Transverse colon (tissue), 4 donors: Measurements from ENCODE around the gene ITGB7. TPM values are rescaled to one million over a fixed set of nuclear protein-coding genes. Genes with fewer than 3 reads are reported as not detected.

Experiments
- DNase-seq: peaks from one replicate; pipeline ENCODE4 v3.0.0-alpha.2; 2019
- H3K27ac ChIP-seq, 4 donors: fragments of 200-600 bp; sonication (generic); 2 replicates each; pipeline ENCODE4 v1.5.1; 2016 to 2018; ENCODE audit warnings: inconsistent platforms in 4 of 4
- H3K27me3 ChIP-seq: fragments of 200-600 bp; sonication (generic); 2 replicates; pipeline ENCODE4 v1.5.1; 2017; ENCODE audit warnings: inconsistent platforms
- H3K36me3 ChIP-seq, 4 donors: fragments of 200-600 bp; sonication (generic); 2 replicates each; pipeline ENCODE4 v1.5.1; 2017 to 2019; ENCODE audit warnings: inconsistent platforms in 4 of 4
- H3K4me1 ChIP-seq, 4 donors: fragments of 200-600 bp; sonication (generic); 2 replicates each; pipeline ENCODE4 v1.5.1; 2017 to 2020; ENCODE audit warnings: inconsistent platforms in 4 of 4
- H3K4me3 ChIP-seq, 4 donors: fragments of 200-600 bp; sonication (generic); 1 replicate in 1 of 4; 2 replicates in 3 of 4; pipeline versions ENCODE4 v1.5.1 to v1.6.1; 2017 to 2019; ENCODE audit warnings: inconsistent platforms in 4 of 4
- H3K9me3 ChIP-seq, 2 donors: fragments of 200-600 bp; sonication (generic); 2 replicates each; pipeline ENCODE4 v1.5.1; 2017 to 2019; ENCODE audit warnings: inconsistent platforms in 2 of 2
- CTCF ChIP-seq, 5 experiments: fragments of 200-600 bp in 3 of 5; fragments of 450-650 bp in 2 of 5; sonication (generic) in 3 of 5; IDR thresholded peaks; 1 replicate in 2 of 5; 2 replicates in 3 of 5; pipeline ENCODE4 v1.5.1; 2016 to 2017; ENCODE audit warnings: antibody characterized with exemption in 5 of 5, inconsistent platforms in 3 of 5, mild to moderate bottlenecking in 2 of 5, moderate library complexity in 1 of 5
- EP300 ChIP-seq: sonication (generic); formaldehyde crosslinking; IDR thresholded peaks from one replicate; pipeline ENCODE4 v1.6.1; 2017; ENCODE audit warnings: antibody characterized with exemption, low read depth
- POLR2A ChIP-seq: fragments of 450-650 bp; IDR thresholded peaks from one replicate; pipeline ENCODE4 v1.6.1; 2016; ENCODE audit warnings: antibody characterized with exemption, mild to moderate bottlenecking, moderate library complexity
- POLR2AphosphoS5 ChIP-seq, 3 donors: sonication (generic); formaldehyde crosslinking; IDR thresholded peaks; one replicate each; pipeline ENCODE4 v1.6.1; 2016; ENCODE audit warnings: antibody characterized with exemption in 3 of 3
- WGBS, 2 donors: methylation state at CpG; one replicate each; pipeline ENCODE4 v1.1.5; 2018; ENCODE audit warnings: low coverage in 1 of 2; 5-methylcytosine and 5-hydroxymethylcytosine counted together
- in situ Hi-C, 4 donors: fragments of 200-750 bp; cut with MboI; loops; one replicate each; pipeline versions ENCODE4 v1.15.0 to v1.15.1; 2017; ENCODE audit warnings: low sequenced_read_pairs in 3 of 4, low pct_ligation_motif_present in 1 of 4, low pct_unique_long_range_greater_than_20kb in 1 of 4
- intact Hi-C: fragments of 100-400 bp; cut with DNase I; formaldehyde crosslinking; loops from one replicate; pipeline ENCODE4 v1.15.1; 2023; ENCODE audit warnings: low total_unique reads
- total RNA-seq, 4 donors: library from RNA; depleted of rRNA; stranded (reverse); fragments of >200 nt; gene quantifications; one replicate each; pipeline ENCODE4 v1.1.0, GENCODE V29; 2016

Gene ITGB7
- total RNA-seq, 4 donors from 2014 or later, result 0.60 to 8.3 (median 2.9) TPM

GRCh38 chr12:53232646-53233461, 25.8 kb upstream of the ITGB7 start:
- TF ChIP-seq POLR2A (no peak), CTCF (IDR thresholded peaks at IDR 0.05) (no peak), POLR2AphosphoS5 (IDR thresholded peaks at IDR 0.05) (no peak), EP300 (no peak)
- Histone ChIP-seq H3K27me3 (no peaks in the 10 kb centered on the region), H3K4me1 (peaks cover 25 to 45% (median 39%) of the 10 kb centered on the region in 4 donors), H3K4me3 (peak overlapping the region in 3 of 4 donors; percentile 38 to 61 (median 55)), H3K27ac (peak overlapping the region; percentile 75 to 93 (median 80)), H3K36me3 (no peaks in the 10 kb centered on the region), H3K9me3 (no peaks in the 10 kb centered on the region)
- in situ Hi-C loops, result no loop called here
- peak; percentile 81 for DNase-seq
- intact Hi-C loops, result no loop called here
- WGBS, 2 donors, result 17% methylated on average over 11 of the region's 11 CpGs; no CpG with 5 or more reads in 1 of the 2 donors

GRCh38 chr12:53231921-53232645, 25.0 kb upstream of the ITGB7 start, which contains the start of gene RARG:
RARG (minus strand) TSS chr12:53232209; CDS start chr12:53227545, 4,664 bp downstream.
- H3K27me3 ChIP-seq, result no peaks in the 10 kb centered on the region
- intact Hi-C loops, result no loop called here
- H3K4me3 ChIP-seq, result peak within 1 kb of the TSS; percentile 38 to 61 (median 56)
- H3K9me3 ChIP-seq, result no peaks in the 10 kb centered on the region
- DNase-seq, result peak; percentile 71
- in situ Hi-C loops, result no loop called here
- H3K4me1 ChIP-seq, result peaks cover 25 to 45% (median 39%) of the 10 kb centered on the region in 4 donors
- peak within 1 kb of the TSS; percentile 75 to 93 (median 80) for H3K27ac ChIP-seq
- TF ChIP-seq POLR2A (no peak), POLR2AphosphoS5 (IDR thresholded peaks at IDR 0.05) (no peak), CTCF (IDR thresholded peaks at IDR 0.05) (no peak), EP300 (no peak)
- WGBS, 2 donors, result 0% methylated on average over 27 of the region's 44 CpGs; no CpG with 5 or more reads in 1 of the 2 donors
- H3K36me3 ChIP-seq, result no peaks in the 10 kb centered on the region

GRCh38 chr12:53231671-53231920, 24.5 kb upstream of the ITGB7 start:
- no peak for DNase-seq
- H3K9me3 ChIP-seq, result no peaks in the 10 kb centered on the region
- H3K36me3 ChIP-seq, result no peaks in the 10 kb centered on the region
- no peaks in the 10 kb centered on the region for H3K27me3 ChIP-seq
- WGBS, 2 donors, result 4% methylated on average over 9 of the region's 9 CpGs; no CpG with 5 or more reads in 1 of the 2 donors
- peak overlapping the region; percentile 38 to 61 (median 56) for H3K4me3 ChIP-seq
- intact Hi-C loops (no loop called here), in situ Hi-C loops (no loop called here)
- peak overlapping the region; percentile 75 to 93 (median 80) for H3K27ac ChIP-seq
- peaks cover 25 to 45% (median 39%) of the 10 kb centered on the region in 4 donors for H3K4me1 ChIP-seq
- TF ChIP-seq EP300, result no peak
- TF ChIP-seq POLR2A, result no peak
- no peak for TF ChIP-seq CTCF (IDR thresholded peaks at IDR 0.05)
- no peak for TF ChIP-seq POLR2AphosphoS5 (IDR thresholded peaks at IDR 0.05)

GRCh38 chr12:53230108-53230845, 23.2 kb upstream of the ITGB7 start:
- Histone ChIP-seq H3K9me3 (no peaks in the 10 kb centered on the region), H3K27me3 (no peaks in the 10 kb centered on the region), H3K36me3 (no peaks in the 10 kb centered on the region), H3K4me1 (peaks cover 29 to 48% (median 41%) of the 10 kb centered on the region in 4 donors), H3K4me3 (no peak overlapping the region), H3K27ac (peak overlapping the region; percentile 1 to 93 (median 55))
- intact Hi-C loops, result no loop called here
- in situ Hi-C loops, result no loop called here
- WGBS, 2 donors, result 64 to 100% methylated on average over 1 to 10 of the region's 10 CpGs
- TF ChIP-seq POLR2A (no peak), EP300 (no peak), POLR2AphosphoS5 (IDR thresholded peaks at IDR 0.05) (no peak), CTCF (IDR thresholded peaks at IDR 0.05) (no peak)
- DNase-seq, result peak; percentile 79
